Spleen (tissue), 7 donors: Measurements from ENCODE around the gene RNF222.

ENCODE experiments used
- CTCF ChIP-seq, 11 experiments: fragments of 200-600 bp in 7 of 11; fragments of 450-650 bp in 4 of 11; sonication (generic) in 4 of 11; IDR thresholded peaks in 8 of 11; conservative IDR thresholded peaks in 3 of 11; 1 replicate in 7 of 11; 2 replicates in 4 of 11; pipeline versions ENCODE4 v1.4.0 to v1.8.0; 2016 to 2021; ENCODE audit warnings: antibody characterized with exemption in 11 of 11, inconsistent platforms in 4 of 11, mild to moderate bottlenecking in 1 of 11
- POLR2A ChIP-seq, 3 donors: fragments of 450-650 bp; IDR thresholded peaks; one replicate each; pipeline ENCODE4 v1.5.1; 2017; ENCODE audit warnings: antibody characterized with exemption in 3 of 3, mild to moderate bottlenecking in 1 of 3
- POLR2AphosphoS5 ChIP-seq, 3 donors: sonication (generic); formaldehyde crosslinking; IDR thresholded peaks; one replicate each; pipeline ENCODE4 v1.5.1; 2017; ENCODE audit warnings: antibody characterized with exemption in 3 of 3
- donor health status: DM: no; HTN: no; CAD: no; lungs with moderate emphysema.
- donor health status: DM: no; HTN: no; CAD: no.
- donor health status: DM: no; HTN: no; CAD: no.

- TF ChIP-seq CTCF (IDR thresholded peaks at IDR 0.05 in 8 of 11, conservative IDR thresholded peaks at IDR 0.05 in 3 of 11) (no peak), POLR2A (IDR thresholded peaks at IDR 0.05) (no peak), POLR2AphosphoS5 (IDR thresholded peaks at IDR 0.05) (no peak)
Measured at GRCh38 chr17:8445536-8445935, 47.9 kb upstream of the RNF222 start.
